C4-2B (cell line): ENCODE data around the gene TMEM170B.

Source experiments
- H3K27ac ChIP-seq: fragments of 450-650 bp; 2 replicates; pipeline ENCODE4 v1.5.1; 2017
- ZFX ChIP-seq: fragments of 450-650 bp; IDR thresholded peaks from 2 replicates; pipeline ENCODE4 v1.6.1; 2017
- TF ChIP-seq, protein P1 (sequence below): fragments of 450-650 bp; conservative IDR thresholded peaks from 2 replicates; pipeline ENCODE4 v1.5.1; 2017; ENCODE audit warnings: mild to moderate bottlenecking

The TMEM170B gene

DNA sequence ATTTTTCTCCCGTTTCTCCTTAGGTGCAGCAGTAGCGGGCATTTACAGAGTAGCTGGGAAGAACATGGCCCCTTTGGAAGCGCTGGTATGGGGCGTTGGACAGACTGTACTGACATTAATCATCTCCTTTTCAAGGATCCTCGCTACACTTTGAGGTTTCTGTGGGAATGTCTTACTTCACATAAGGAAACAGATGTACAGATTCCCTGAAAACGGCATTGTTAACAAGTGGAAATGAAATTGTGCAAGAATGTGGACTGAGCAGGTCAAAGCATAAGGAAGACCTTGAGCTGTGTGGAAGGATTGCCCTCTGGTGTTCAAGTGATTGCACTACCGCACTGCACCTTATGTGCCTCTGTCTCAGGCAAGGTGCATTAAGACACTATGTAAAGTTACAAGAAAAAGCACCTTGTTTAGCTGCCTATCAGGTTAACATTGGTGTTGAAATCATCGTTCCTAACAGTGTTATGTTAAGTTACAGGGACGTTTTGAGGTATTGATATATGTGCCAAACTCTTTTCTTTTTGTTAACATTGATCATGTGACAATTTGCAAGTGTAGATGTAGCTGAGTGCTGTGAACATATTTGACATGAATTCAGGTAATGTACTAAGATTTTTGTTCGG, 38.0 kb downstream of the TMEM170B start:
- no peak for TF ChIP-seq ZFX
- TF ChIP-seq, protein P1, sequence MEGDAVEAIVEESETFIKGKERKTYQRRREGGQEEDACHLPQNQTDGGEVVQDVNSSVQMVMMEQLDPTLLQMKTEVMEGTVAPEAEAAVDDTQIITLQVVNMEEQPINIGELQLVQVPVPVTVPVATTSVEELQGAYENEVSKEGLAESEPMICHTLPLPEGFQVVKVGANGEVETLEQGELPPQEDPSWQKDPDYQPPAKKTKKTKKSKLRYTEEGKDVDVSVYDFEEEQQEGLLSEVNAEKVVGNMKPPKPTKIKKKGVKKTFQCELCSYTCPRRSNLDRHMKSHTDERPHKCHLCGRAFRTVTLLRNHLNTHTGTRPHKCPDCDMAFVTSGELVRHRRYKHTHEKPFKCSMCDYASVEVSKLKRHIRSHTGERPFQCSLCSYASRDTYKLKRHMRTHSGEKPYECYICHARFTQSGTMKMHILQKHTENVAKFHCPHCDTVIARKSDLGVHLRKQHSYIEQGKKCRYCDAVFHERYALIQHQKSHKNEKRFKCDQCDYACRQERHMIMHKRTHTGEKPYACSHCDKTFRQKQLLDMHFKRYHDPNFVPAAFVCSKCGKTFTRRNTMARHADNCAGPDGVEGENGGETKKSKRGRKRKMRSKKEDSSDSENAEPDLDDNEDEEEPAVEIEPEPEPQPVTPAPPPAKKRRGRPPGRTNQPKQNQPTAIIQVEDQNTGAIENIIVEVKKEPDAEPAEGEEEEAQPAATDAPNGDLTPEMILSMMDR = peak; percentile 96
- H3K27ac ChIP-seq = no peak overlapping the region

DNA sequence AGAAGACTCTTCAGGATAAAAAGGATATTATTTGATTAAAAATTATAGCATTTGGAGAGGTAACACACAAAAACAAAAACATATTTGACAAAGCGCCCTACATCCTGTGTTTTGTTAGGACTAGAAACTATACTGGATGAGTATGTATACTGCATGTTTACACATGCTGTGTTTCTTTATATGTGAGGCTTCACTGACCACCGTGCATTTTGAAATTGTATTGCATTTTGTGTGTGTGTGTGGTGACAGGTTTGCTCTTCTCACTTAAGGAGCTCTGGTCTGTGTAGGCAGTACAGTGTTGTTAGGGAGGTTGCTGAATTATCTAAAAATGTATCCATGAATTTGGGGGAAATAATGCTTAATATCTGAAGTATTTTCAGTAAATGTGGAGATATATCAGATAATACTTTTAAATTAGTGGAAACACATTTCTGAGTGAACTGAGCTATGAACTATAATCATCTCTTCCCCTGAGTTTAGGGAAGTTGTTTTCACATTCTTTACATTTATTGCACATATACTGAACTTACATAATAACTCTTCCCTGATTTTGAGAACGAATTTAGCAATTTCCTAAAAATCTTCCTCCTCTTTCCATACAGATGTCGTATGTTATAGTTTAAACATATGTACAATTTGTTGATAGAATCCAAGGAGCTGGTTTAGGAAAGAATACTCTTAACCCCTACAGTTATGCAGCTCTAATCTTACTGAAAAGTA, 43.3 kb downstream of the TMEM170B start:
- TF ChIP-seq, protein P1 = no peak
- no peak for TF ChIP-seq ZFX
- no peak overlapping the region for H3K27ac ChIP-seq

DNA sequence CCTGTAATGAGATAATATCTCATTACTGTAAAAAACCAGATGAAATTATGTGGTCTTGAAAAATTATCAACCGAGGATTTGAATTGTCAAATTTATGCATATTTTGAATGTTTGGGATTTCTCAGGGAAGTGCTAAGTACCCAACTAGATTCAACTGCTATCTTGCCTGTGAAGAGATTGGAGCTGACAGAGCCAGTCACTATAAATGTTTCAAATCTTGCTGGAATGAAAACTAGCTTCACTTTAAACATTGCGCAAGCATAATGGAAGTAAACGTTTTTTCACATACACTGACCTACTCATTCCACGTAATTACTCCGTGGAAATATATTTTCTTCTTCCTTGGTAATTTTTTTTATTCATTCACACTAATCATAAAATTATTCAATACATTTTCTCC, 46.7 kb downstream of the TMEM170B start:
- no peak overlapping the region for H3K27ac ChIP-seq
- TF ChIP-seq, protein P1 = no peak
- no peak for TF ChIP-seq ZFX

DNA sequence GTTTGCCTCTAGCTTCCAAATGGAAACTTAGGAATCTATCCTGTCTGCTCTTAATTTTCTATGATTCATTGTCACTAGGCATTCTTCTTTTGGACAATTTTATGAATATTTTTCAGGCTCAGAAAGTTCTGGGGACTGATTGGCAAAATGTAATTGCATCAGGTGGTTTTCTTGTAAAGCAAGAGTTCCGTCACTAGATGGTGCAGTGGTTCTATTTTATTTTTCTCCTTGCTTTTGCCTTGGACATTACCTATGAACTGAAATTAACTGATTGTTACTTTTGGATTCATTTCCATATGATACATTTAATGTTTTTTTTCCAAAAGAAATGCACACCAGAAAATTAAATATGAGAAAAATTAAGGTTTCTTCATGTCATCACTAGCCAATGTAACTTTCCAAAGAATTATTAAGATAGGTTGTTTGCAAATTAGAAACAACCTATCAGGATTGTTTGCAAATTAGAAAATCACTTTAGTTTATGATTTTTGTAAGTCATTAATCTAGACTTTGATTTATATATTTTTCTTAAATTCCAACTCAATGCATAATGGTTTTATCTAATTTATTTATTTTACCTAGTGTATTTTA, 48.0 kb downstream of the TMEM170B start:
- no peak overlapping the region for H3K27ac ChIP-seq
- TF ChIP-seq, protein P1 = peak; percentile 80
- TF ChIP-seq ZFX = no peak

DNA sequence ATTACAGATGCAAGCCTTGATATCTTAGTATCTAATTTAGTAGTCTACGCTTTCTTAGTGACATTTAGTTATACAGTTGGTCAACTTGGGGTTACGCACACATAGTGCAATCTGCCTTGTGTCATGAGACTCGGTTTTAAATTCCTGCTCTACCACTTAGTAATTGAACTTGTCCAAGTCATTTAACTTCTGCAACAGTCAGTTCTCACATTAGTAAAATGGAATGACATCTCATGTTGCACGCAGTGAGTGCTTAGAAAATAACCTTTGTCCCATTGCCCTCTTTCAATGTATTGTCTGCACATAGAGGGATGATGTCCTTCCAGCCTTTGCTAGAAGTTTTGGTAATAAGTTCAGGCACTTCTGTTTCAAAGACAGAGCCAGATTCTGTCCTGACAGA, 48.6 kb downstream of the TMEM170B start:
- TF ChIP-seq ZFX = no peak
- TF ChIP-seq, protein P1 = no peak
- H3K27ac ChIP-seq = no peak overlapping the region

DNA sequence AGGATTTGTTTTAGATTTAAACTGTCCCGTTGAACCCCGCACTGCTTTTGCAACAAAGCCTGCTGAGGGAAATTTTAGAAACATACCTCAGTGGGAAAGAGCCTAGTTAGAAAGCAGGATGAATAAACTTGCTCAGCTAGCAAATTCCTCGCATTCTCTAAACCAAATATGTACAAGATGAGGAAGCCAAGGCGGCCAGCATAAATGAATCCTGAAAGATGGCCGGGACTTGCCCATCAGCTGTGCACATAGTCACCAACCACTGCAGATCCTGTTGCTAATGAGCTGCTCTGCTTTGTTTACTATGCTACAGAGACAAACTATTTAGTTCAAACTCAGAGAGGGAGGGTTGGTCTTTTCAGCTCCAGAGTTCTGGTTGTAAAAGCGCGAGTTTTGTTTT, 49.0 kb downstream of the TMEM170B start:
- TF ChIP-seq, protein P1 = no peak
- TF ChIP-seq ZFX = no peak
- H3K27ac ChIP-seq = no peak overlapping the region

DNA sequence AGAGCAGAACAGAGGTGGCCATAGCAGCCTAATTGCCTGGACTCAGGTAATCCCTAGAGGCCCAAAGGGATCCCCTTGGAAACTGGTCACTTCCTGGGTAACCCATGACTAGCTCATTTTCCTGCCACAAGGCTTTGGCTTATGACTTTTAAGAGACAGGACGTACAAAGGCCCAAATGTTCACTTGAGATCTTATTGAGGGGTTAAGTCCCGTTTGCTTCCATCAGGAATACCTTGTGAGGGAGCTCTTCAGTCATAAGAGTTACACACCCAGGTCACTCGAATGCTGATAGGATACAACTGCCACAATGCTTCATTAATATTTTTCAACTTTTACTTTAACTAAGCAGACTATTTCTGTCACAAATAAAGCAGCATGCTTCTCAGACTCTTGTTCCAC, 51.7 kb downstream of the TMEM170B start:
- TF ChIP-seq ZFX = no peak
- TF ChIP-seq, protein P1 = no peak
- H3K27ac ChIP-seq = no peak overlapping the region
